GM11168 (cell line): Measurements from ENCODE around the gene CDH23.

Experiments
- in situ Hi-C: fragments of 300-500 bp; cut with MboI; formaldehyde crosslinking; loops from one replicate; pipeline ENCODE4 v1.12.0; 2022; ENCODE audit warnings: low sequenced_read_pairs; ENCODE audit not compliant: unreplicated experiment

CDH23 gene

GRCh38 chr10:71783917-71784678 is 387.4 kb downstream of the CDH23 start:
- in situ Hi-C loops: no loop called here

DNA sequence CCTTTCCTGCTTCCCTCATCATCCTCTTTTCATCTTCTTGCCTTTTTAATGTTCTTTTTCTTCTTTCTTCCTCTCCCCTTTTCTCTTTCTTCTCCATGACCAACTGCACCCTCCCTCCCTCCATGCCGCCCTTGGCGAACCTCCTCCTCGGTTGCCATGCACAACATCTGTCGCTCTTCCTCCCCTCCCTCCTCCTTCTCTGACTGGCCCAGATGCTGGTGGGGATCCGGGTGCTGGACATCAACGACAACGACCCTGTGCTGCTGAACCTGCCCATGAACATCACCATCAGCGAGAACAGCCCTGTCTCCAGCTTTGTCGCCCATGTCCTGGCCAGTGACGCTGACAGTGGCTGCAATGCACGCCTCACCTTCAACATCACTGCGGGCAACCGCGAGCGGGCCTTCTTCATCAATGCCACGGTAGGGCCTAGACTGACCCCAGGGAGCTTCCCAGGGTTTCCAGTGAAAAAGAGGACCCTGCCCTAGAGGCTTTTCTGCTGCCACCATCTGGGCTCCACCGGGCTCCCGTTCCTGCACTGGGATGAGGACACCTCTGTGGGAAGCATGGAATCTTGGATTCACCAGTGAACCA is 388.1 kb downstream of the CDH23 start:
- in situ Hi-C loops: no loop called here

GRCh38 chr10:71788954-71789353 is 392.2 kb downstream of the CDH23 start:
- in situ Hi-C loops: no loop called here

DNA sequence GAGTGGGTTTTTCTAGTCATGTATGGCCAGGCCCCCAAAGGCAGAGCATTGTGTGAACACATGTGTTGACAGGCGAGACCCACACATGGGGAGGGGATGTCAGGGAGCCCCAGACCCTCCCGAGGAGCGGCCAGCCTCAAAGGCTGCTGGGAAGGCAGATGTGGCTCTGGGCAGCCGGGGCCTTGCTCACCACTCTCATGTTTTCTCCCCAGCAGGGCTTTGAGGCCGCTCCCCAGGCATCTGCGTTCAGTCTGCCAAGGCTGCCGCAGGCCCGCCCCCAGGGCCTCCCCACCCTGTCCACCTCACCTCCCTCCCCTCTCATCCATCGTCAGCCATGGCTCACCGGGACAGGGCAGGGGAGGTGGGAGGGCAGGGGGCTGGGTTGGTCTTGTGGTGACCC is 393.2 kb downstream of the CDH23 start:
- in situ Hi-C loops: no loop called here

GRCh38 chr10:71790749-71791440 is 394.2 kb downstream of the CDH23 start:
- in situ Hi-C loops: no loop called here

DNA sequence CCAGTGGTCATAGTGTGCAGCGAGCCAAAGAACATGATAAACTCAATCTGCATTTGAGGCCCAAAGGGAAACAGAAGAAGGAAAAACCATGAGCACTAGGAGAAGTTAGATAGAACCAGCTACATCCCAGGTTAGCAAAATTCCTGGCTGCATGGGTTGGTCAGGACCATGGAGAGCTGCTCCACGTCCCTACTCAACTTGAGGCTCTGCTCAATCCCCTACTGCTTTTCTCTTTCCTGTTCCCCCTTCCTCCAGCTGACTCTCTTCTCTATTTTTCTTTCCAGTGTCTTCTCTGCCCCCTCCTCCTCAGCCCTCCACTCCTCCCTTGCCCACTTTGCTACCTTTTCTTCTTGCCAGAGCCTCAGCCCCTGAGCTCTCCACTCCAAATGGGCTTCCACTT is 398.5 kb downstream of the CDH23 start:
- in situ Hi-C loops: no loop called here

- in situ Hi-C loops: no loop called here
Measured at GRCh38 chr10:71796749-71797405, 400.2 kb downstream of the CDH23 start.

DNA sequence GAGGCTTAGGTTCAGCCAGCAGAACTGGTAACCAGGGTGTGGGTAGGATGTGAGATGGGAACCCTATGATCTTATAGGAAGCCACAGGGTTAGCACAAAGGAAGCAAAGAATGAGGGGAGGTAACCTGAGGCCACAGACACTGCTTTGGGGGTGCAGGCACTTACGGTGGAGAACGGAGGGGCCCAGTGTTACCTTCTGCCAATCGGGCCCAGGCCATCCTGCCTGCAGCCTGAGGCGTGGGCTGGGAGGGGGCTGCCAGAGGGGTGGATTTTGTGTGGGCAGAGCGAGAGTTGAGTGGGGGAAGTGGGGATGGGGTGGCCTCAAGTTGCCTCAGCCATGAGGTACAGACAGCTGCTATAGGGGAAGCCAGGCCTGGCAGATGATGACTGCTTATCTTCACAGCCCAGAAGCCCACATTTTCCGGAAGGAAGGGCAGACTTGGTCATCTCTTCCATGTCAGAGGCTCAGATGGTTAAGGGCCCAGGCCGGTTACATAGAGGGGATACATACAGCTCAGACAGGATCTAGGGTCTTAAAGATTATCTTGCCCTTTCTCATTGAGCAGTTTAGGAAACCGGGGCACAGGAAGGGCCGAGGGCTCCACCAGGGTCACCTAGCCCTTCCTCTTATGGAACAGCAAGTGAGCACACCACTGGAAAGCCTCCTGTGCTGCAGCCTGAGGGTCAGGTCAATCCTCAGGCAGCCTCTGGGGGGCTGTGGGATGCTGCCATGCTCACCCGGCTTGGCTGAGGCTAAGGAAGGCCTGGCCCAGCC is 401.0 kb downstream of the CDH23 start:
- in situ Hi-C loops: no loop called here

- in situ Hi-C loops: no loop called here
Measured at GRCh38 chr10:71798308-71798624, 401.5 kb downstream of the CDH23 start.

DNA sequence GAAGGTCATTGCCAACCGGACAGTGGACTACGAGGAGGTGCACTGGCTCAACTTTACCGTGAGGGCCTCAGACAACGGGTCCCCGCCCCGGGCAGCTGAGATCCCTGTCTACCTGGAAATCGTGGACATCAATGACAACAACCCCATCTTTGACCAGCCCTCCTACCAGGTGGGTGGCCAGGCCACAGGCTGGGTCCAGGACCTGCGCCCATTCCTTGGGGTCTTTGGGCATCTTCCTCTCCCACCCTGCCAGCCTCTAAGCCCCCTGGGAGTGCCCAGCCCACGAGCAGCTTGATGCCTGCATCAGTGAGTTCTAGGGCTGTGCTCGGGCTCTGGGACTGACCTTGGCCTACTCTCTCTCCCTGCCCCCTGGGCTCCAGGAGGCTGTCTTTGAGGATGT is 402.4 kb downstream of the CDH23 start:
- in situ Hi-C loops: no loop called here

- in situ Hi-C loops: no loop called here
Measured at GRCh38 chr10:71799608-71800453, 403.1 kb downstream of the CDH23 start.

GRCh38 chr10:71801361-71801760 is 404.6 kb downstream of the CDH23 start:
- in situ Hi-C loops: no loop called here

- in situ Hi-C loops: no loop called here
Measured at GRCh38 chr10:71802235-71802634, 405.5 kb downstream of the CDH23 start.

DNA sequence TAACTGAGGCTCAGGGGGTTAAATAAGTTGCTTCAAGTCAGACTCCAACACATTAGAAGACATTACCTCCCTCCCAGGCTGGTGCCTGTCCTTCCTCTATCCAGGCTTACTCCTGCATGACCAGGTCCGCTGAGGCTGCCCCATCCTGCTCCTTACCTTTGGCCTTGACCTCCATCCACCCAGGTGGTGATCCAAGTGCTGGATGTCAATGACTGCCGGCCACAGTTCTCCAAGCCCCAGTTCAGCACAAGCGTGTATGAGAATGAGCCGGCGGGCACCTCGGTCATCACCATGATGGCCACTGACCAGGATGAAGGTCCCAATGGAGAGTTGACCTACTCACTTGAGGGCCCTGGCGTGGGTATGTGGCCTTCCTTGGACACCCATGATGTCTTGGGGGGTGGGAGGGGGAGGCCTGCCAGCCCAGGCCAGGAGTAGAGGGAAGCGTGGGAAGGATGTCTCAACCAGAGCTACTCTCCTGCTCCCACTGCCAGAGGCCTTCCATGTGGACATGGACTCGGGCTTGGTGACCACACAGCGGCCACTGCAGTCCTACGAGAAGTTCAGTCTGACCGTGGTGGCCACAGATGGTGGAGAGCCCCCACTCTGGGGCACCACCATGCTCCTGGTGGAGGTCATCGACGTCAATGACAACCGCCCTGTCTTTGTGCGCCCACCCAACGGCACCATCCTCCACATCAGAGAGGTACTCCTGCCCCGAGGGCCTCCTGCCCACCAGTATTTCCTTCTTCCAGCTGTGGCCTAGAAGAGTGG is 406.2 kb downstream of the CDH23 start:
- in situ Hi-C loops: no loop called here

GRCh38 chr10:71804077-71804476 is 407.4 kb downstream of the CDH23 start:
- in situ Hi-C loops: no loop called here

DNA sequence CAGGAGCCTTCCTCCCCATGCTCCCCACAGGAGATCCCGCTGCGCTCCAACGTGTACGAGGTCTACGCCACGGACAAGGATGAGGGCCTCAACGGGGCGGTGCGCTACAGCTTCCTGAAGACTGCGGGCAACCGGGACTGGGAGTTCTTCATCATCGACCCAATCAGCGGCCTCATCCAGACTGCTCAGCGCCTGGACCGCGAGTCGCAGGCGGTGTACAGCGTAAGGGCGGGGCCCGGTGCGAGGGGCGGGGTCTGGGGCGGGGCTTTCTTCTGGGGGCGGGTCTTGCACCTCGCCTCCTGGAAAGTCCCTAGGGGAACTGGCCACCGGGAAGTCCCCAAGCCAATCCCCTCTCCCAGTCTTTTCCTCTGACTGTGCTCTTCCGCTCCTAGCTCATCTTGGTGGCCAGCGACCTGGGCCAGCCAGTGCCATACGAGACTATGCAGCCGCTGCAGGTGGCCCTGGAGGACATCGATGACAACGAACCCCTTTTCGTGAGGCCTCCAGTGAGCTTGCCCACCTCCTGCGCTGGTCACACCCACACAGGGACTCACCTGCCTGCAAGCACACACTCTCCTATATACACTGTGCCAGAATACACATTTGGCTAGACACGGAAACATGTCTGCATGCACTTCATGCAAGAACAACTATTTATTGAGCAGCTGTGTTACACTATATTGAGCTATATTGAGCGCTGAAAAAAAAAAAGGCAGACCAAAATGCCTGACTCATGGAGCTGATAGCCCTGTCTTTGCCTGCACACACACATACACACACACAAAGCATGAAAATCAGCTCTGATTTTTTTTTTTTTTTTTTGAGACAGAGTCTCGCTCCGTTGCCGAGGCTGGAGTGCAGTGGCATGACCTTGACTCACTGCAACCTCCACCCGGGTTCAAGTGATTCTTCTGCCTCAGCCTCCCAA is 409.3 kb downstream of the CDH23 start:
- in situ Hi-C loops: no loop called here

DNA sequence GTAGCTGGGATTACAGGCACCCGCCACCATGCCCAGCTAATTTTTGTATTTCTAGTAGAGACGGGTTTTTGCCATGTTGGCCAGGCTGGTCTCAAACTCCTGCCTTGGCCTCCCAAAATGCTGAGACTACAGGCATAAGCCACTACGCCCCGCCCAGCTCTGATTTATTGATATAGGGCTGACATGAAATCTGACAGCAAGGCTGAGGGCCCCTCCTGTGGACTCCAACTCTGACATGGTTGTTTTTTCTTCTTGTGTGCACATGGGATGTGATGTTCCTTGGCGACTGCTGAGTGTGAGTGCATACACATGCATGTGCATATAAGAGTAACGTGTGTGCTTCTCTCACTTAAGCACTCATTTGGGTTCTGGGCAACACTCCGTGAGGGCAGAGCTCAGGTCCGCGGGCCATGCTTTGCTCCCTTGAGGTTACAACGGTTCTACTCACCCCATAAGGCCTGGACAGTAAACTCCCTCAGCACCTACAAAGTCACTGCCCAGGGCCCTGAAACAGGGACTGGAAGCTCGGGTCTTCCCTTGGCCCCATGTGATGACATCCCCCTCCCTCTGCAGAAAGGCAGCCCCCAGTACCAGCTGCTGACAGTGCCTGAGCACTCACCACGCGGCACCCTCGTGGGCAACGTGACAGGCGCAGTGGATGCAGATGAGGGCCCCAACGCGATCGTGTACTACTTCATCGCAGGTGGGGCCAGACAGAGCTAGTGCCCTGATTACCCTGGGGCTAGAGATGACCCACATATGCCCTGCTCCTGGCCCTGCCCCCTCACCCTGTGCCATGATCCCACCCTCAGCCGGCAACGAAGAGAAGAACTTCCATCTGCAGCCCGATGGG is 410.2 kb downstream of the CDH23 start:
- in situ Hi-C loops: no loop called here
